22Rv1 (cell line): Measurements from ENCODE around the gene ELP4.

ENCODE experiments used
- ZFX ChIP-seq: fragments of 450-650 bp; IDR thresholded peaks from 2 replicates; pipeline ENCODE4 v1.6.1; 2017; ENCODE audit warnings: antibody characterized with exemption, borderline replicate concordance
- TF ChIP-seq, protein P1 (sequence below): fragments of 450-650 bp; IDR thresholded peaks from 2 replicates; pipeline ENCODE4 v1.5.1; 2017; ENCODE audit warnings: mild to moderate bottlenecking

DNA sequence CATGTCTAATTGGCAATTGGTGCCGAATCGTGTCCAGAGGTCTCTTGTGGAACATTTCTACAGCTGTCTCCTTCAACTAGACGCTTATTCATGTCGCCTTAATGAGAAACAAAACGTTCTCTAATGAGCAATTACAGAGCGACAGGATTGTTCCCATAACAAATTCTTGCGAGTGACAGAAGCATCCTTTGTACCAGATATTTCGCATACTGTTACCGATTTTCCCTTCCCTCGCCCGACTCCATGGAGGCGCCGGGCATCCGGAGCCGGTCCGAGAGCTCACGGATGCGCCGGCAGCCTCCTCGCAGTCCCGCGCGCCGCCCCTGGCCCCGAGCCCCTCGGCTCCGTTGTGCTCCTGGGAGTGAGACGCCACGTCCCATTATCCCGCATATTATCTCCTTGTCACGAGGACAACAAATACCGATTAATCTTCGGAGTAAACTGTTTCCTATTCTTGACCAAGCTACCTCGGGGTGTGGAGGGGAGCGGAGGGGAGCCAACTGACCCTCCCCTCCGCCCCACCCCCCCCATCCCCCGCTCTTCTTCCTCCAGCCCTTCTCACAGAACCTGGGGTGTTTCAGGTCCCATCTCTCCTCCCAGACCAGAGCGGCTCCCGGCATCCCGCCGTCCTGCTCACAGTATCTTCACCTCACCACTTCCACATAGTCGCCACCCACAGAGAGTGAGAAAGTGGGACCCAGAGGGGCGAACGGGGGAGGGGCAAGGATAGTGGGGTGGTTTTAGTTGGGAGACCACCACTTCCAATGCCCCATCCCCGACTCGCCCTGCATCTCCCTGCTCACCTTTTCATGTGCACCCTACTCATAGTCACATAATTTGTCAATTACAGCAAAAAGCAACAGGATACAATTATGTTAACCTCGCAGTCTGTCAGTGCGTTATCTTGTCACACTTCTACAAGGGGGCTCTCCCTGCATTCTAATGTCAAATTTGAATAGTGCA lies 290.1 kb downstream of the ELP4 start:
- TF ChIP-seq, protein P1, sequence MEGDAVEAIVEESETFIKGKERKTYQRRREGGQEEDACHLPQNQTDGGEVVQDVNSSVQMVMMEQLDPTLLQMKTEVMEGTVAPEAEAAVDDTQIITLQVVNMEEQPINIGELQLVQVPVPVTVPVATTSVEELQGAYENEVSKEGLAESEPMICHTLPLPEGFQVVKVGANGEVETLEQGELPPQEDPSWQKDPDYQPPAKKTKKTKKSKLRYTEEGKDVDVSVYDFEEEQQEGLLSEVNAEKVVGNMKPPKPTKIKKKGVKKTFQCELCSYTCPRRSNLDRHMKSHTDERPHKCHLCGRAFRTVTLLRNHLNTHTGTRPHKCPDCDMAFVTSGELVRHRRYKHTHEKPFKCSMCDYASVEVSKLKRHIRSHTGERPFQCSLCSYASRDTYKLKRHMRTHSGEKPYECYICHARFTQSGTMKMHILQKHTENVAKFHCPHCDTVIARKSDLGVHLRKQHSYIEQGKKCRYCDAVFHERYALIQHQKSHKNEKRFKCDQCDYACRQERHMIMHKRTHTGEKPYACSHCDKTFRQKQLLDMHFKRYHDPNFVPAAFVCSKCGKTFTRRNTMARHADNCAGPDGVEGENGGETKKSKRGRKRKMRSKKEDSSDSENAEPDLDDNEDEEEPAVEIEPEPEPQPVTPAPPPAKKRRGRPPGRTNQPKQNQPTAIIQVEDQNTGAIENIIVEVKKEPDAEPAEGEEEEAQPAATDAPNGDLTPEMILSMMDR = no peak
- TF ChIP-seq ZFX = no peak
